ENCODE results near the gene UNG.

DNA sequence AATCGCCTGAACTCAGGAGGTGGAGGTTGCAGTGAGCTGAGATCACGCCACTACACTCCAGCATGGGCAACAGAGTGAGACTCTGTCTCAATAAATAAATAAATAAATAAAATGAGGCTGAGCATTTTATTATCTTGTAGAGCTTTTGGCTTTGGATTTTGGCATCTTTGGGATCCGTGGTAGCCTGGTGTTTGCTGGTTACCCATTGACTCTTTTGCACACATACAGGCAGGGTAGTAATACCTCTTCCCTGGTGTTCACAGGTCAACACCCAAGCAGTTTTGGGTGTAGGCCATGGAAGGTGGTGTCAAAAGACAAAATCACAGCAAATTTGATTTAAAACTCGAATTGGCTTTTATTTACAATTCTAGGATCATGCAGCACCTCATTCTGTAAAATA lies 46.8 kb downstream of the UNG start:
- TF ChIP-seq CTCF (conservative IDR thresholded peaks at IDR 0.05; ENCODE audit: low read depth in 2 of 2) (no peak), CREB1 (CRISPR knock-in tag; IDR thresholded peaks at IDR 0.05; ENCODE audit: low read depth) (no peak), ZNF114 (CRISPR knock-in tag; IDR thresholded peaks at IDR 0.05) (no peak), EZH2 (IDR thresholded peaks at IDR 0.05; ENCODE audit: low read depth, unreplicated experiment) (no peak), POLR2AphosphoS5 (IDR thresholded peaks at IDR 0.05; ENCODE audit: low read depth) (no peak), REST (IDR thresholded peaks at IDR 0.05; ENCODE audit: unreplicated experiment) (no peak), EZH2phosphoT487 (IDR thresholded peaks at IDR 0.05; ENCODE audit: unreplicated experiment) (no peak)
- TF ChIP-seq, protein P1, sequence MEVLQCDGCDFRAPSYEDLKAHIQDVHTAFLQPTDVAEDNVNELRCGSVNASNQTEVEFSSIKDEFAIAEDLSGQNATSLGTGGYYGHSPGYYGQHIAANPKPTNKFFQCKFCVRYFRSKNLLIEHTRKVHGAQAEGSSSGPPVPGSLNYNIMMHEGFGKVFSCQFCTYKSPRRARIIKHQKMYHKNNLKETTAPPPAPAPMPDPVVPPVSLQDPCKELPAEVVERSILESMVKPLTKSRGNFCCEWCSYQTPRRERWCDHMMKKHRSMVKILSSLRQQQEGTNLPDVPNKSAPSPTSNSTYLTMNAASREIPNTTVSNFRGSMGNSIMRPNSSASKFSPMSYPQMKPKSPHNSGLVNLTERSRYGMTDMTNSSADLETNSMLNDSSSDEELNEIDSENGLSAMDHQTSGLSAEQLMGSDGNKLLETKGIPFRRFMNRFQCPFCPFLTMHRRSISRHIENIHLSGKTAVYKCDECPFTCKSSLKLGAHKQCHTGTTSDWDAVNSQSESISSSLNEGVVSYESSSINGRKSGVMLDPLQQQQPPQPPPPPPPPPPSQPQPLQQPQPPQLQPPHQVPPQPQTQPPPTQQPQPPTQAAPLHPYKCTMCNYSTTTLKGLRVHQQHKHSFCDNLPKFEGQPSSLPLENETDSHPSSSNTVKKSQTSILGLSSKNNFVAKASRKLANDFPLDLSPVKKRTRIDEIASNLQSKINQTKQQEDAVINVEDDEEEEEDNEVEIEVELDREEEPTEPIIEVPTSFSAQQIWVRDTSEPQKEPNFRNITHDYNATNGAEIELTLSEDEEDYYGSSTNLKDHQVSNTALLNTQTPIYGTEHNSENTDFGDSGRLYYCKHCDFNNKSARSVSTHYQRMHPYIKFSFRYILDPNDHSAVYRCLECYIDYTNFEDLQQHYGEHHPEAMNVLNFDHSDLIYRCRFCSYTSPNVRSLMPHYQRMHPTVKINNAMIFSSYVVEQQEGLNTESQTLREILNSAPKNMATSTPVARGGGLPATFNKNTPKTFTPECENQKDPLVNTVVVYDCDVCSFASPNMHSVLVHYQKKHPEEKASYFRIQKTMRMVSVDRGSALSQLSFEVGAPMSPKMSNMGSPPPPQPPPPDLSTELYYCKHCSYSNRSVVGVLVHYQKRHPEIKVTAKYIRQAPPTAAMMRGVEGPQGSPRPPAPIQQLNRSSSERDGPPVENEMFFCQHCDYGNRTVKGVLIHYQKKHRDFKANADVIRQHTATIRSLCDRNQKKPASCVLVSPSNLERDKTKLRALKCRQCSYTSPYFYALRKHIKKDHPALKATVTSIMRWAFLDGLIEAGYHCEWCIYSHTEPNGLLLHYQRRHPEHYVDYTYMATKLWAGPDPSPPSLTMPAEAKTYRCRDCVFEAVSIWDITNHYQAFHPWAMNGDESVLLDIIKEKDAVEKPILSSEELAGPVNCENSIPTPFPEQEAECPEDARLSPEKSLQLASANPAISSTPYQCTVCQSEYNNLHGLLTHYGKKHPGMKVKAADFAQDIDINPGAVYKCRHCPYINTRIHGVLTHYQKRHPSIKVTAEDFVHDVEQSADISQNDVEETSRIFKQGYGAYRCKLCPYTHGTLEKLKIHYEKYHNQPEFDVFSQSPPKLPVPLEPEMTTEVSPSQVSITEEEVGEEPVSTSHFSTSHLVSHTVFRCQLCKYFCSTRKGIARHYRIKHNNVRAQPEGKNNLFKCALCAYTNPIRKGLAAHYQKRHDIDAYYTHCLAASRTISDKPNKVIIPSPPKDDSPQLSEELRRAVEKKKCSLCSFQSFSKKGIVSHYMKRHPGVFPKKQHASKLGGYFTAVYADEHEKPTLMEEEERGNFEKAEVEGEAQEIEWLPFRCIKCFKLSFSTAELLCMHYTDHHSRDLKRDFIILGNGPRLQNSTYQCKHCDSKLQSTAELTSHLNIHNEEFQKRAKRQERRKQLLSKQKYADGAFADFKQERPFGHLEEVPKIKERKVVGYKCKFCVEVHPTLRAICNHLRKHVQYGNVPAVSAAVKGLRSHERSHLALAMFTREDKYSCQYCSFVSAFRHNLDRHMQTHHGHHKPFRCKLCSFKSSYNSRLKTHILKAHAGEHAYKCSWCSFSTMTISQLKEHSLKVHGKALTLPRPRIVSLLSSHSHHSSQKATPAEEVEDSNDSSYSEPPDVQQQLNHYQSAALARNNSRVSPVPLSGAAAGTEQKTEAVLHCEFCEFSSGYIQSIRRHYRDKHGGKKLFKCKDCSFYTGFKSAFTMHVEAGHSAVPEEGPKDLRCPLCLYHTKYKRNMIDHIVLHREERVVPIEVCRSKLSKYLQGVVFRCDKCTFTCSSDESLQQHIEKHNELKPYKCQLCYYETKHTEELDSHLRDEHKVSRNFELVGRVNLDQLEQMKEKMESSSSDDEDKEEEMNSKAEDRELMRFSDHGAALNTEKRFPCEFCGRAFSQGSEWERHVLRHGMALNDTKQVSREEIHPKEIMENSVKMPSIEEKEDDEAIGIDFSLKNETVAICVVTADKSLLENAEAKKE (CRISPR knock-in tag; IDR thresholded peaks at IDR 0.05), result no peak
- TF ChIP-seq, protein P2, sequence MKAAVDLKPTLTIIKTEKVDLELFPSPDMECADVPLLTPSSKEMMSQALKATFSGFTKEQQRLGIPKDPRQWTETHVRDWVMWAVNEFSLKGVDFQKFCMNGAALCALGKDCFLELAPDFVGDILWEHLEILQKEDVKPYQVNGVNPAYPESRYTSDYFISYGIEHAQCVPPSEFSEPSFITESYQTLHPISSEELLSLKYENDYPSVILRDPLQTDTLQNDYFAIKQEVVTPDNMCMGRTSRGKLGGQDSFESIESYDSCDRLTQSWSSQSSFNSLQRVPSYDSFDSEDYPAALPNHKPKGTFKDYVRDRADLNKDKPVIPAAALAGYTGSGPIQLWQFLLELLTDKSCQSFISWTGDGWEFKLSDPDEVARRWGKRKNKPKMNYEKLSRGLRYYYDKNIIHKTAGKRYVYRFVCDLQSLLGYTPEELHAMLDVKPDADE (IDR thresholded peaks at IDR 0.05), result no peak
